ENCODE results near the gene C19orf38. TPM values are rescaled to one million over a fixed set of nuclear protein-coding genes. Genes with fewer than 3 reads are reported as not detected.
A peak's percentile ranks its signal among the peaks of the same experiment; 100 is the strongest.
"Not testable (repeated sequence)": the region's sequence is repeated elsewhere in the genome, so short reads cannot be mapped to it uniquely, and the experiment has no call there.

Gene C19orf38
- total RNA-seq, 1 experiment from 2014 or later = not detected

- no peak for DNase-seq (ENCODE audit: low read depth)
Measured at GRCh38 chr19:10846500-10847202, 1.6 kb upstream of the C19orf38 start.

DNA sequence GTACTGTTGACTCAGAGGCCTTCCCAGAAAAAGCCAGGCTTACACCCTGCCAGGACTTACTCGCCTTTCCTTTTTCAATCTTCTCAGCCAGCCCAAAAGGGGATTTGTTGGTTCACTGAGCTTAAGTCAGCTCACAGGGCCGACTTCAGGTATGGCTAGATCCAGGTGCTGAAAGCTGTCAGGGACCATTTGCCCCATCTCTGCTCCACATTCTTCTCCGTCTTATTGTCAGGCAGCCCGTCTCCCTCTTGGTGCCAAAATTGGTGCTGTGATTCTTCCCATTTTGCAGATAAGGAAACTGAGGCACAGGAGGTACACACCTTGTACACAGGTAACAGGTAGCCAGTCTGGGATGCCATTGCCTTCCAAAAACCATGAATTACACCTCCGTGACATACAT, 2.4 kb downstream of the C19orf38 start:
- DNase-seq (ENCODE audit: low read depth) = no peak

DNA sequence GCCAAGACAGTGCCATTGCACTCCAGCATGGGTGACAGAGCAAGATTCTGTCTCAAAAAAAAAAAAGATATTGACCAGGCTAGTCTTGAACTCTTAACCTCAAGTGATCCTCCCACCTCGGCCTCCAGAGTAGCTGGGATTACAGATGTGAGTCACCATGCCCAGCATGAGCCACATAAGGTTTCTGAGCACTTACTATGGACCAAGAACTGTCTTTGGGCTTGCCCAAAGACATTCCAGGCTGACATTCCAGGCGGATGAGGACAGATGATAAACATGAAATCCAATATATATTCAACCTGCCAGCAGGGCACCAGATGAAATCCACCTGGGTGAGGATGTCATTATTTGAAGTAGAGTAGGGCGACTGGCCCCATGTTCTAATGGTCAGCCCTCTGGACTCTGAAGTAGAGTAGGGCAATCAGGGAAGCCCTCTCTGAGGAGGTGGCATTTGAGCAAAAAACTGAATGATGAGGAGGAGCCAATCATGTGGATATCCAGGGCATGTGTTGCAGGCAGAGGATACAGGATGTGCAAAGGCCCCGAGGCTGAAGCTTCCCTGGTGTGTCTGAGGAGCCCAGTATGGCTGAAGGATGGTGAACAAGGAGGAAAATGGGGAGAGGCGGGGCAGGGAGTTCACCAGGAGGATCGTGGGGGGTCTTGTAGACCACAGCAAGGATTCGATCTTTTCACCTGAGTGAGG, 4.0 kb downstream of the C19orf38 start:
- DNase-seq (ENCODE audit: low read depth) = peak; percentile 63

GRCh38 chr19:10852941-10853340, 4.7 kb downstream of the C19orf38 start:
- no peak for DNase-seq (ENCODE audit: low read depth)

DNA sequence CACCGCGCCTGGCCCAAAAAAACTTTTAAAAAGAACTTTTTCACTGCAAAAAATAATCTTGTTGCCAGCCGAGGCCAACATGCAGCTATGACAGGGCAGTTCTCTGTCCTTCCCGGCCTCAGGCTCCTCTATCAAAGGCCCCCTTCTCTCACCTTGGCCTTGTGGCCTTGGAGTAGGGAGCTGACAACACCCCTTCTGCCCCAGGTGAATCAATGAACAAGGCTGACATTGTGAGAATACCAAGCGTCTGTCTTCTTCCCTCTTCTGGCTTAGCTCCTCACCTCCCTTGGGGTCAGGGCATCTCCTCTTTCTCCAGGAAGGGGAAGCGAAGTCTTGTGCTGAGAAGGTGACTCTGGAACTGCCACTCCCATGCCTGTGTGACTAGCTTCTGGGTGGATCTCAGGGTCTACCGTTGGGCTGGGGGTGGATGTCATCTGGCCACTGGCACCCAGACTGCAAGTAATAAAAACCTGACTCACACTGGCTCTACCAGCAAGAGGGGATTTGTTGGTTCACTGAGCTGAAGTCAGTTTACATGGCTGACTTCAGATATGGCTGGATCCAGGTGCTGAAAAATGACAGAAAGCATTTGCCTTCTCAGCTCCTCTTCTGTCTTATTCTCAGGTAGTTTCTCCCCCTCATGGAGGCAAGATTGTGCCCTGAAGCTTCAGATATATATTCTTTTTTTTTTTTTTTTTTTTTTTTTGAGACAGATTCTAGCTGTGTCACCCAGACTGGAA, 6.3 kb downstream of the C19orf38 start:
- no peak for DNase-seq (ENCODE audit: low read depth)

DNA sequence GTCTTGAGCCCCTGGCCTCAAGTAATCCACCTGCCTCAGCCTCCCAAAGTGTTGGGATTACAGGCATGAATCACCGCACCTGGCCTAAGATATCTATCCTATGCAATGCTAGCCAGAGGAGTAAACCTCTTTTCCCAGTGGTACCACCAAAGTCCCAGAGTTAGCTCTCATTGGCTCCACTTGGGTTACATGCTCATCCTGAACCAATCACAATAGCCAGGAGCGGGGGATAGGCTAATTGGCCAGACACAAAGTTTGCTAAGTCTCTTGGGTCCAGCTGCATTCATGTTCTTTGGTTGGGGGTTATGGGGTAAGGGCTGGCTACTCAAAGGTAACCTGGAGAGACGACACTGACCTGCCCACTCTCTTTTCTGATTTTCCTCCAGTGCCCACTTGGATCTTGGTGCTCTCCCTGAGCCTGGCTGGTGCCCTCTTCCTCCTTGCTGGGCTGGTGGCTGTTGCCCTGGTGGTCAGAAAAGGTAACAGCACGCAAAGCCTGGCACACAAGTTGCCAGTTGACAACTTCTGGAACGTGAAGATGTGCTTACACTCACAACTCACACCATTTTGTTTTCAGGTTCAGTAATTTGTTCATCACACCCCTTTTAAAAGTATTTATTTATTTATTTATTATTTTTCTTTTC, 7.8 kb downstream of the C19orf38 start:
- DNase-seq (ENCODE audit: low read depth) = no peak

DNA sequence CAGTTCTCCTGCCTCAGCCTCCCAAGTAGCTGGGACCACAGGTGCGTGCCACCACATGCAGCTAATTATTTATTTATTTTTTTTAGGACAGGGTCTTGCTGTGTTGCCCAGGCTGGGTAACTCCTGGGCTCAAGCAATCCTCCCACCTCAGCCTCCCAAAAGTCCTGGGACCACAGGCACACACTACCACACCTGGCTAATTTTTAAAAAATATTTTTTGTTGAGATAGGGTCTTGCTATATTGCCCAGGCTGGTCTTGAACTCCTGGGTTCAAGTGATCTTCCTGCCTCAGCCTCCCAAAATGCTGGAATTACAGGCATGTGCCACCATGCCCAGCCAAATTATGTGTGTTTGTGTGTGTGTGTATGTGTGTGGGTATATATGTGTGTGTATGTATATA, 8.7 kb downstream of the C19orf38 start:
- DNase-seq (ENCODE audit: low read depth) = not testable (repeated sequence)

DNA sequence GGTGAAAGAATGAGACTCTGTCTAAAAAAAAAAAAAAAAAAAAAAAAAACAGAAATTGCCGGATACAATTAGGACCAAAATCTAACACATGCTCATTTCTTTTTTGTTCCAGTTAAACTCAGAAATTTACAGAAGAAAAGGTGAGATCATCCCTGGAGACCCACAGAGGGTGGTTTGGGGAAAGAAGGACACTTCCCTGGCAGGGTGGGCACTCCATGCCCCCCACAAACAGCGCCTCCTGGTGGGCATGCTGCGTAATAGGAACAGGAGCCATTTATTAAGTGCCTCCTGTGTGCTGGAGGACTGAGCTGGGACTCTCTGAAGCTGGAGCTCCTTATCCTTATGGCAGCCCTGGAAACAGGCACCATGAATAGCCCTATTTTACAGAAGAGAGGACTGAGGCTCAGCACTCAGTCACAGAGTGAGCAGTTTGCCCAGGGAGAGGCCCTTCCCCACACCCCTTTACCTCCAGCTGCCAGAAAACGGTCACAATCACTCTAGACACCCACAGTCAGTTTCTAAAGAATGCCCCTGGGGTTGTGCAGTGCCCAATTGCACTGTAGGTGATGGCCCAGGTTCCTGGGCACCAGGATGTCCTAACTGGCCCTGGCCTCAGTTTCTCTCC, 10.1 kb downstream of the C19orf38 start:
- no peak for DNase-seq (ENCODE audit: low read depth)

DNA sequence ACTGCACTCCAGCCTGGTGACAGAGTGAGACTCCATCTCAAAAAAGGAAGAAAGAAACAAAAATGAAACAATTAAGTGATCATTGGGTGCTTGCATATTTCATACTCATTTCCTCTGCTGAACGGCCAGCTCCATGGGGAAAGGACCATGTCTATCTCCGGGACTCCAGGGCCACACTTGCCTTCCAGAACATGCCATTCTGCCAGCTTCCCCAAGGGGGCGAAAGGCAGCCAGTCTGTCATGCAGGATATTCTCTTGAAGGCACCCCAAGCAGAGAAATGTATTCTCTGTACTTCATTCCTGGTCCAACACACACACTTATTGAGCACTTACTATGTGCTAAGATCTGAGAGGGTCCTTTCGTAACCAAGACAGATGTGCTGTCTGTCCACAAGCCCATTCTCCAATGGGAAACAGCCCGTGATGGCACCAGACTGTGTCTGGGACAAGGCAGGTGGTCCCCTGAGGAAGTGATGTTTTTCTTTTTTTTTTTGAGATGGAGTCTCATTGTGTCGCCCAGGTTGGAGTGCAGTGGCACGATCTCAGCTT, 13.0 kb downstream of the C19orf38 start:
- DNase-seq (ENCODE audit: low read depth) = no peak

DNA sequence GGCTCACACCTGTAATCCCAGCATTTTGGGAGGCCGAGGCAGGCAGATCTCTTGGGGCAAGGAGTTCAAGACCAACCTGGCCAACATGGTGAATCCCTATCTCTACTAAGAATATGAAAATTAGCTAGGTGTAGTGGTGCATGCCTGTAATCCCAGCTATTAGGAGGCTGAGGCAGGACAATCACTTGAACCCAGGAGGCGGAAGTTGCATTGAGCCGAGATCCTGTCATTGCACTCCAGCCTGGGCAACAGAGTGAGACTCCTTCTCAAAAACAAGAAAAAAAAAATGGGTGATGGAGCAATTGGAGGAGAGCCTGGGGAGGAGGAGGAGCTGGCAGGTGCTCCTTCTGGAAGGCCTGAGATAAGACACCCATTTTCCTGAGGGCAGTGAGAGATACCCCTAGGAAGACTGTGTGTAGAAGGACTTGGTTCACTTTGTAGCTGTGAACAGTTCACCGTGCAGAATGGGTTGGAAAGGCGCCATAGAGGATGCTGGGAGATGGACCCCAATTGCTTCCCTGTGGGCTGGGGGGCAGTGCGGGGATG, 14.4 kb downstream of the C19orf38 start:
- DNase-seq (ENCODE audit: low read depth) = no peak

DNA sequence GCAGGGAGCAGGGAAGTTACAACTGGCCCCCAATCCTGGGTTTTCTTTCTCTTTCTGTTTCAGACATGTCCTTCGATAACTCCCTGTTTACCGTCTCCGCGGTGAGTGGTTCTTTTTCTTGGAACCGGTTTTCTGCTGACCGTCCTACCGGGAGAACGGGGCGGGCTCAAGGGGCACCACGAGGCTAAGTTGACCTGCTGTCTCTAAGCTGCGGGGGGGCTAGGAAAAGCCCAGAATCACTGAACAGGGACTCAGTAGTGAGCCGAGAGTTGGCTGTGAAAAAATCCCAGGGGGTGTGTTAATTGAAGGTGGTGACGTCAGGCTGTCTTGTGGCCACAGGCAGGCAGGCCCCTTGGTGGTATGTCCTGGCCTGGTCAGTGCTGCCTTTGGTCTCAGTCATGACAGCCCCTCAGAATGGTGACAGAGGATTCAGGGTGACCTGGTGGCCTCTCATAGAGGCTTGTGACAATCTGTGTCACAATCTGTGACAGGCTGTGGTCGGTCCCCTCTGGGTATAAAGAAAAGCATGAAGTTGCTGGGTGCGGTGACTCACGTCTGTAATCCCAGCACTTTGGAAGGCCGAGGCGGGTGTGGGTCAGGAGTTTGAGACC, 15.0 kb downstream of the C19orf38 start:
- peak; percentile 53 for DNase-seq (ENCODE audit: low read depth)

GRCh38 chr19:10864538-10864899, 16.3 kb downstream of the C19orf38 start:
- peak; percentile 68 for DNase-seq (ENCODE audit: low read depth)

- no peak for DNase-seq (ENCODE audit: low read depth)
Measured at GRCh38 chr19:10866495-10866894, 18.3 kb downstream of the C19orf38 start.

GRCh38 chr19:10868872-10869547, 20.8 kb downstream of the C19orf38 start:
- no peak for DNase-seq (ENCODE audit: low read depth)

DNA sequence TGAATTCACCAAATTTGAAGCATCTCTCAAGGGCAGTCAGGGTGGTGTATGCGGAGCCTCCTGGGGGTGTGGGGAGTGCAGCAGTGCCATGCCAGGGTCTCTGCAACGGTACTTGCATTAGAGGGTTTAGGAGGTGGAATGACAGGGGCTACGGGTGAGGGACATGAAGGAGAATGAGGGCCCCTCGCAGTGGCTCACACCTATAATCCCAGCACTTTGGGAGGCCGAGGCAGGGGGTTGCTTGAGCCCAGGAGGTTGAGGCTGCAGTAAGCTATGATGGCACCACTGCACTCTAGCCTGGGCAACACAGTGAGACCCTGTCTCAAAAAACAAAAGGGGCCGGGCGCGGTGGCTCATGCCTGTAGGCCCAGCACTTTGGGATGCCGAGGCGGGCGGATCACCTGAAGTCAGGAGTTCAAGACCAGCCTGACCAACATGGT, 21.7 kb downstream of the C19orf38 start:
- not testable (repeated sequence) for DNase-seq (ENCODE audit: low read depth)

GRCh38 chr19:10870501-10870954, 22.3 kb downstream of the C19orf38 start:
- no peak for DNase-seq (ENCODE audit: low read depth)

- peak; percentile 97 for DNase-seq (ENCODE audit: low read depth)
Measured at GRCh38 chr19:10870955-10871603, 22.9 kb downstream of the C19orf38 start, which contains the start of gene CARM1. TSS of gene CARM1 (plus strand) at chr19:10871553. CDS start at chr19:10871703, 150 bp downstream.

DNA sequence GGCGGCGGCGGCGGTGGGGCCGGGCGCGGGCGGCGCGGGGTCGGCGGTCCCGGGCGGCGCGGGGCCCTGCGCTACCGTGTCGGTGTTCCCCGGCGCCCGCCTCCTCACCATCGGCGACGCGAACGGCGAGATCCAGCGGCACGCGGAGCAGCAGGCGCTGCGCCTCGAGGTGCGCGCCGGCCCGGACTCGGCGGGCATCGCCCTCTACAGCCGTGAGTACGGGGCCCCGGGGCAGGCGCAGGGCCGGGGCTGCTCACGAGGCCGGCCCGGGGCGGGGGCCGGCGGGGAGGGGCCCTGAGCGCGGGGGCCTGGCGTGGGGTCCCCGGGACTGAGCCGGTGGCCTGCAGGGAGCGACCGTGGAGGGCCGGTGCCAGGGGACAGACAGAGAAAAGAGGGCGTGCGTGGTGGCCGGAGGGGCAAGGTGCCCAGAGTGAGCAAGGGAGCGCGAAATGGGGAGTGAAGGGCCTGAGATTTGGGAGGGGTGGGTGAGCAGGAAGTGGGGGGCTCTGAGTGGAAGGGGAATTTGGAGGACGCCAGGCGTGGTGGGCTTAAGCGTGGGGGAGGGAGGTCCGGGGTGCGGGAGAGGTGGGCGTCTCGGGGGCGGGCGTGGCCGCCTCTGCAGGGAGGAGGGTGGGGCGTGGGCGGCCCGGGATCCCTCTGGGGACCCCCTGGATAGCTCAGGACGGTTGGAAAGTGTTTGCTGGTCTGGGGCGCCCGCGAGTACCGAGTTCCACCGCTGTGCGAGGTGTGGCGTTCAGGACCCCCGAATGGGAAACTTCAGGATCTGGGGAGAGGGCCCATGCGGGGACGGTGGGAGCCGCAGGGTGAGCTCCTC, 23.7 kb downstream of the C19orf38 start:
- no peak for DNase-seq (ENCODE audit: low read depth)

All from LHCN-M2 (cell line).